Lower leg skin (tissue), 4 donors: Measurements from ENCODE around the gene ICA1. TPM values are rescaled to one million over a fixed set of nuclear protein-coding genes. Genes with fewer than 3 reads are reported as not detected.

Experiments used
- DNase-seq, 2 donors: peaks; one replicate each; pipeline ENCODE4 v3.0.0-alpha.2; 2019; ENCODE audit warnings: low spot score in 2 of 2
- H3K4me3 ChIP-seq: fragments of 200-600 bp; sonication (generic); 2 replicates; pipeline ENCODE4 v1.5.1; 2017; ENCODE audit warnings: mild to moderate bottlenecking, low read depth; ENCODE audit not compliant: poor library complexity, severe bottlenecking
- CTCF ChIP-seq, 3 donors: fragments of 450-650 bp; IDR thresholded peaks; one replicate each; pipeline ENCODE4 v1.5.1; 2016; ENCODE audit warnings: antibody characterized with exemption in 3 of 3, mild to moderate bottlenecking in 3 of 3, moderate library complexity in 2 of 3
- POLR2A ChIP-seq, 2 donors: fragments of 450-650 bp; IDR thresholded peaks; one replicate each; pipeline ENCODE4 v1.6.1; 2016 to 2017; ENCODE audit warnings: antibody characterized with exemption in 2 of 2, mild to moderate bottlenecking in 1 of 2, moderate library complexity in 1 of 2
- WGBS, 2 donors: methylation state at CpG; one replicate each; pipeline ENCODE4 v1.1.5; 2018; 5-methylcytosine and 5-hydroxymethylcytosine counted together
- intact Hi-C: fragments of 100-400 bp; cut with DNase I; formaldehyde crosslinking; loops from one replicate; pipeline ENCODE4 v1.15.0; 2023; ENCODE audit warnings: low total_unique reads
- total RNA-seq, 4 donors: library from RNA; depleted of rRNA; stranded (reverse); fragments of >200 nt; gene quantifications; one replicate each; pipeline ENCODE4 v1.1.0, GENCODE V29; 2016

Gene ICA1
- total RNA-seq, 4 donors from 2014 or later: 12.8 to 33.6 (median 18.4) TPM

- intact Hi-C loops: no loop called here
- no peak for DNase-seq
- H3K4me3 ChIP-seq: no peak overlapping the region
- TF ChIP-seq POLR2A (IDR thresholded peaks at IDR 0.05) (no peak), CTCF (IDR thresholded peaks at IDR 0.05) (no peak)
- 77 to 84% methylated on average over 10 of the region's 10 CpGs for WGBS, 2 donors
Measured at GRCh38 chr7:8134089-8134733, 127.8 kb downstream of the ICA1 start.

GRCh38 chr7:8133188-8133848 lies 128.6 kb downstream of the ICA1 start:
- no peak overlapping the region for H3K4me3 ChIP-seq
- WGBS, 2 donors: 87 to 90% methylated on average over 2 of the region's 2 CpGs
- intact Hi-C loops: no loop called here
- no peak for TF ChIP-seq CTCF (IDR thresholded peaks at IDR 0.05)
- no peak for TF ChIP-seq POLR2A (IDR thresholded peaks at IDR 0.05)
- no peak for DNase-seq

GRCh38 chr7:8131694-8132605 lies 130.0 kb downstream of the ICA1 start:
- WGBS, 2 donors: 75 to 78% methylated on average over 5 of the region's 5 CpGs
- intact Hi-C loops: no loop called here
- no peak for TF ChIP-seq CTCF (IDR thresholded peaks at IDR 0.05)
- TF ChIP-seq POLR2A (IDR thresholded peaks at IDR 0.05): no peak
- no peak overlapping the region for H3K4me3 ChIP-seq
- DNase-seq: no peak

- intact Hi-C loops: no loop called here
- no peak for TF ChIP-seq CTCF (IDR thresholded peaks at IDR 0.05)
- no peak for TF ChIP-seq POLR2A (IDR thresholded peaks at IDR 0.05)
- H3K4me3 ChIP-seq: no peak overlapping the region
- no peak for DNase-seq
- 96 to 97% methylated on average over 1 of the region's 1 CpG for WGBS, 2 donors
Measured at GRCh38 chr7:8130663-8131062, 131.3 kb downstream of the ICA1 start.

- intact Hi-C loops: no loop called here
- WGBS, 2 donors: 83% methylated on average over 1 of the region's 1 CpG
- TF ChIP-seq CTCF (IDR thresholded peaks at IDR 0.05) (no peak), POLR2A (IDR thresholded peaks at IDR 0.05) (no peak)
- no peak overlapping the region for H3K4me3 ChIP-seq
- no peak for DNase-seq
Measured at GRCh38 chr7:8129318-8129659, 132.7 kb downstream of the ICA1 start.
